A549 (cell line): Measurements from ENCODE around the gene RPA1.

ENCODE experiments used
- CHD2 ChIP-seq: fragments of 150-350 bp; IDR thresholded peaks from 2 replicates; pipeline ENCODE4 v1.6.1; 2014; ENCODE audit warnings: low read length; ENCODE audit not compliant: partially characterized antibody
- CHD4 ChIP-seq: fragments of 200-600 bp; sonication (generic); IDR thresholded peaks from 2 replicates; pipeline ENCODE4 v1.6.1; 2016; ENCODE audit warnings: antibody characterized with exemption, mild to moderate bottlenecking, borderline replicate concordance
- EHF ChIP-seq: fragments of 250-450 bp; sonication (Bioruptor Pico); IDR thresholded peaks from 2 replicates; pipeline ENCODE4 v1.5.0; 2020; ENCODE audit warnings: mild to moderate bottlenecking
- EP300 ChIP-seq, 2 experiments: fragments of >200 bp; sonication (Bioruptor Twin); formaldehyde crosslinking; IDR thresholded peaks; 2 replicates in 1 of 2; 3 replicates in 1 of 2; pipeline ENCODE4 v1.6.1; 2016 to 2017
- RARB ChIP-seq: fragments of 250-450 bp; sonication (Bioruptor Pico); IDR thresholded peaks from 2 replicates; pipeline ENCODE4 v1.8.0; 2021; ENCODE audit warnings: mild to moderate bottlenecking, moderate library complexity
- RCOR1 ChIP-seq: fragments of 150-350 bp; IDR thresholded peaks from 2 replicates; pipeline ENCODE4 v1.6.1; 2014; ENCODE audit warnings: antibody characterized with exemption, low read length, low read depth
- SMC3 ChIP-seq: fragments of >200 bp; sonication (Bioruptor Twin); formaldehyde crosslinking; IDR thresholded peaks from 3 replicates; pipeline ENCODE4 v1.6.1; 2018; ENCODE audit warnings: inconsistent platforms
- ZFP36 ChIP-seq: fragments of 450-650 bp; IDR thresholded peaks from 2 replicates; pipeline ENCODE4 v1.6.1; 2014; ENCODE audit warnings: borderline replicate concordance; ENCODE audit not compliant: partially characterized antibody
- ZSCAN20 ChIP-seq: fragments of 250-450 bp; sonication (Bioruptor Pico); IDR thresholded peaks from 2 replicates; pipeline ENCODE4 v1.8.0; 2022; ENCODE audit warnings: mild to moderate bottlenecking, moderate library complexity
- TF ChIP-seq, protein P1 (sequence below): fragments of >200 bp; sonication (Bioruptor Twin); formaldehyde crosslinking; IDR thresholded peaks from 3 replicates; pipeline ENCODE4 v1.5.1; 2016
- TF ChIP-seq, protein P2 (sequence below): fragments of 200-600 bp; sonication (generic); IDR thresholded peaks from 2 replicates; pipeline ENCODE4 v1.6.1; 2016; ENCODE audit warnings: antibody characterized with exemption, mild to moderate bottlenecking, moderate library complexity
- TF ChIP-seq, protein P3 (sequence below): fragments of 450-650 bp; IDR thresholded peaks from 2 replicates; pipeline ENCODE4 v1.6.1; 2014; ENCODE audit warnings: antibody characterized with exemption

DNA sequence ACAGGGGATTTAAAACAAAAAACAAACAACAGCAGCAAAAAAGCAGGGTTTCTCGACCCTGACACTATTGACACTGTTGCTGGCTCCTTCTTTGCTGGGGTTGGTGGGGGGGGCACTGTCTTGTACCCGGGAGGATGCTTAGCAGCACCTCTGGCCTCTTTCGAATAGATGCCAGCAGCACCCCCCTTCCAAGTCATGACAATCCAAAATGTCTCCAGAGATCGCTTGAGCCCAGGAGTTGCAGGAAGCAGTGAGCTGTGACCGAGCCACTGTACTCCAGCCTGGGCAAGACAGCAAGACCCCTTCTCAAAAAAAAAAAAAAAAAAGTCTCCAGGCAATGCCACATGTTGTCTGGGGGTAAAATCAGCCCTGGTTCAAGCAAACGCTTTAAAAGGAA is 47.6 kb upstream of the RPA1 start:
- TF ChIP-seq, protein P1, sequence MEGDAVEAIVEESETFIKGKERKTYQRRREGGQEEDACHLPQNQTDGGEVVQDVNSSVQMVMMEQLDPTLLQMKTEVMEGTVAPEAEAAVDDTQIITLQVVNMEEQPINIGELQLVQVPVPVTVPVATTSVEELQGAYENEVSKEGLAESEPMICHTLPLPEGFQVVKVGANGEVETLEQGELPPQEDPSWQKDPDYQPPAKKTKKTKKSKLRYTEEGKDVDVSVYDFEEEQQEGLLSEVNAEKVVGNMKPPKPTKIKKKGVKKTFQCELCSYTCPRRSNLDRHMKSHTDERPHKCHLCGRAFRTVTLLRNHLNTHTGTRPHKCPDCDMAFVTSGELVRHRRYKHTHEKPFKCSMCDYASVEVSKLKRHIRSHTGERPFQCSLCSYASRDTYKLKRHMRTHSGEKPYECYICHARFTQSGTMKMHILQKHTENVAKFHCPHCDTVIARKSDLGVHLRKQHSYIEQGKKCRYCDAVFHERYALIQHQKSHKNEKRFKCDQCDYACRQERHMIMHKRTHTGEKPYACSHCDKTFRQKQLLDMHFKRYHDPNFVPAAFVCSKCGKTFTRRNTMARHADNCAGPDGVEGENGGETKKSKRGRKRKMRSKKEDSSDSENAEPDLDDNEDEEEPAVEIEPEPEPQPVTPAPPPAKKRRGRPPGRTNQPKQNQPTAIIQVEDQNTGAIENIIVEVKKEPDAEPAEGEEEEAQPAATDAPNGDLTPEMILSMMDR: no peak
- no peak for TF ChIP-seq RARB (CRISPR knock-in tag)
- no peak for TF ChIP-seq SMC3
- no peak for TF ChIP-seq CHD2
- TF ChIP-seq RCOR1: no peak
- no peak for TF ChIP-seq ZSCAN20 (CRISPR knock-in tag)
- TF ChIP-seq EP300 (IDR thresholded peaks at IDR 0.05): no peak
- TF ChIP-seq CHD4: no peak
- no peak for TF ChIP-seq EHF
- TF ChIP-seq, protein P2, sequence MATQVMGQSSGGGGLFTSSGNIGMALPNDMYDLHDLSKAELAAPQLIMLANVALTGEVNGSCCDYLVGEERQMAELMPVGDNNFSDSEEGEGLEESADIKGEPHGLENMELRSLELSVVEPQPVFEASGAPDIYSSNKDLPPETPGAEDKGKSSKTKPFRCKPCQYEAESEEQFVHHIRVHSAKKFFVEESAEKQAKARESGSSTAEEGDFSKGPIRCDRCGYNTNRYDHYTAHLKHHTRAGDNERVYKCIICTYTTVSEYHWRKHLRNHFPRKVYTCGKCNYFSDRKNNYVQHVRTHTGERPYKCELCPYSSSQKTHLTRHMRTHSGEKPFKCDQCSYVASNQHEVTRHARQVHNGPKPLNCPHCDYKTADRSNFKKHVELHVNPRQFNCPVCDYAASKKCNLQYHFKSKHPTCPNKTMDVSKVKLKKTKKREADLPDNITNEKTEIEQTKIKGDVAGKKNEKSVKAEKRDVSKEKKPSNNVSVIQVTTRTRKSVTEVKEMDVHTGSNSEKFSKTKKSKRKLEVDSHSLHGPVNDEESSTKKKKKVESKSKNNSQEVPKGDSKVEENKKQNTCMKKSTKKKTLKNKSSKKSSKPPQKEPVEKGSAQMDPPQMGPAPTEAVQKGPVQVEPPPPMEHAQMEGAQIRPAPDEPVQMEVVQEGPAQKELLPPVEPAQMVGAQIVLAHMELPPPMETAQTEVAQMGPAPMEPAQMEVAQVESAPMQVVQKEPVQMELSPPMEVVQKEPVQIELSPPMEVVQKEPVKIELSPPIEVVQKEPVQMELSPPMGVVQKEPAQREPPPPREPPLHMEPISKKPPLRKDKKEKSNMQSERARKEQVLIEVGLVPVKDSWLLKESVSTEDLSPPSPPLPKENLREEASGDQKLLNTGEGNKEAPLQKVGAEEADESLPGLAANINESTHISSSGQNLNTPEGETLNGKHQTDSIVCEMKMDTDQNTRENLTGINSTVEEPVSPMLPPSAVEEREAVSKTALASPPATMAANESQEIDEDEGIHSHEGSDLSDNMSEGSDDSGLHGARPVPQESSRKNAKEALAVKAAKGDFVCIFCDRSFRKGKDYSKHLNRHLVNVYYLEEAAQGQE: no peak
- TF ChIP-seq, protein P3, sequence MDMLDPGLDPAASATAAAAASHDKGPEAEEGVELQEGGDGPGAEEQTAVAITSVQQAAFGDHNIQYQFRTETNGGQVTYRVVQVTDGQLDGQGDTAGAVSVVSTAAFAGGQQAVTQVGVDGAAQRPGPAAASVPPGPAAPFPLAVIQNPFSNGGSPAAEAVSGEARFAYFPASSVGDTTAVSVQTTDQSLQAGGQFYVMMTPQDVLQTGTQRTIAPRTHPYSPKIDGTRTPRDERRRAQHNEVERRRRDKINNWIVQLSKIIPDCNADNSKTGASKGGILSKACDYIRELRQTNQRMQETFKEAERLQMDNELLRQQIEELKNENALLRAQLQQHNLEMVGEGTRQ: no peak
- TF ChIP-seq ZFP36: no peak
